Ureter (tissue), 1 donor: ENCODE measurements around the gene GPR84. TPM values are rescaled to one million over a fixed set of nuclear protein-coding genes. Genes with fewer than 3 reads are reported as not detected.

Experiments used
- DNase-seq: peaks from one replicate; pipeline ENCODE4 v3.0.0-alpha.2; 2020; ENCODE audit warnings: low spot score
- total RNA-seq: library from RNA; stranded (reverse); gene quantifications from one replicate; pipeline ENCODE4 v1.2.4, GENCODE V29; 2023
- donor health status: DM: yes; HTN: yes; CAD: no.

Gene GPR84
- total RNA-seq, 1 donor from 2014 or later = 0.34 TPM

GRCh38 chr12:54374562-54375258 lies 10.4 kb upstream of the GPR84 start:
- DNase-seq = no peak

DNA sequence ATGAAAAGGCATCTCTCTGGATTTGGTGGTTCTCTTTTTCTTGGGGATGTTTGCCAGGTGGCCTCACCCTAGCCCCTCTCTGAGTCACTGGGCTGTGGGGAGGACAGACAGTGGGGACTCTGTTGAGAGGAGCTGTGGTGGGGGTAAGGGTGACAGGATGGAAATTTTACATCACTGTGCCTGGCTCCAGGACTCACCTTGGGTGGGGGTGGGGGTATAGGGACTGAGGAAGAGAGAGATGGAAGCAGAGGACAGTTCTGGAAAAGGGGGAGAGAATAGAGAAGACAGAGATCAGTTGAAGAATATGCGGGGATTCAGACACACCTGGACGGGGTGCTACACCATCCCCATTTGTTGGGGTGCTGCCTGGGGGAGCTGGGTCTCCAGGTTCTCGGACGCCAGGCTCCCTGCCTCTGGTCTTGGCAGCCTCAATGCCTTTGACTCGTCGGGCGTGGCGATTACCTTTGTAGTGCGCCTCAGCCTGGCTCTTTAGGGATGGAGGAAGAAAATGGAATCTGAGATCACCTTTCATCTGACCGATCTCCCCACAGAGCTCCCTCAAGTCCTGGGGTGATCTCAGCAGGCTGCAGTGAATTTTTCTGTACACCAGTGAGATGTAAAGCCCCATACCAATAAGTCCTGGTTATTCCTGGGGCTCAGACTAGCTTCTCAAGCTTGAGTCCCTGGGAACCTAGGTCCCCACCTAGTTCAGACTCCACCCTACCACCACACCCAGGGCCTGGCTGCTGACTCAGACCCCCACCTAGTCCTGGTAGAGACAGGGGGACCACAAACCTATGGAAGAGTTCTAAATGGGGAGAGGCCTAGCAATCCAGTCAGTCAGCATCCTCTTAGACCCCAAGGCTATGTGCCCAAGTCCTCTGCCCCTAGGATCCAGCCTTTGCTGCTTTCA lies 9.6 kb upstream of the GPR84 start:
- DNase-seq = no peak

DNA sequence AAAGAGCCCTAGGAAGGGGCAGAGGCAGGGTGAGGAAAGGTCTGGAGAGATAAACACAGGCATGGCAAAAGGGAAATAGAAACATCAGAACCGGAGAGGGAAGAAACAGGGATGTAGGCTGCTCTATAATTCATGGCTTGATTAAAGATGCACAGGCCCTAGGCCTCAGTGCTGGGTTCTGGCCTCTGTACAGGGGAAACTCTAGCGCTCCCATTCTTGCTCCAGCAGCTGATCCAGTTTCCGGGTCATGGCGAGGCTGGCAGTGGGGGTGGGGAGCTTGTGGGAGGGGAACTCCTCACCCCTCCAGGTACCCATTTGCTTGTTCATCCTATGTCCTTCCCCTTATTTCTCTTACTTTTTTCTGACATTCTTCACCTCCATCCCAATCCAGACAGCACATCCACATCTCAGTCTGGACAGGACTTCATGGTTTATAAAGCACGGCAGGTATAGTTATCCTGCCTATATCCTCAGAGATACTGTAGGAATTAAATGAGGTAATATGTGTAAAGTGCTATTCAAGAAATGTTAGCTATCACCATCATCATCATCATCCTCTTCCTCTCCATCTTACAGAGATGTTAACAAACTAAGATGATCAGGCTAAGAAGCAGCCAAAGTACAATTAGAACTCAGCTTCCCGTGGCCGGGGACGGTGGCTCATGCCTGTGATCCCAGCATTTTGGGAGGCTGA lies 8.0 kb upstream of the GPR84 start:
- DNase-seq = no peak

- peak; percentile 75 for DNase-seq
Measured at GRCh38 chr12:54371328-54372112, 7.2 kb upstream of the GPR84 start.

GRCh38 chr12:54370171-54370730 lies 6.0 kb upstream of the GPR84 start:
- peak; percentile 80 for DNase-seq

DNA sequence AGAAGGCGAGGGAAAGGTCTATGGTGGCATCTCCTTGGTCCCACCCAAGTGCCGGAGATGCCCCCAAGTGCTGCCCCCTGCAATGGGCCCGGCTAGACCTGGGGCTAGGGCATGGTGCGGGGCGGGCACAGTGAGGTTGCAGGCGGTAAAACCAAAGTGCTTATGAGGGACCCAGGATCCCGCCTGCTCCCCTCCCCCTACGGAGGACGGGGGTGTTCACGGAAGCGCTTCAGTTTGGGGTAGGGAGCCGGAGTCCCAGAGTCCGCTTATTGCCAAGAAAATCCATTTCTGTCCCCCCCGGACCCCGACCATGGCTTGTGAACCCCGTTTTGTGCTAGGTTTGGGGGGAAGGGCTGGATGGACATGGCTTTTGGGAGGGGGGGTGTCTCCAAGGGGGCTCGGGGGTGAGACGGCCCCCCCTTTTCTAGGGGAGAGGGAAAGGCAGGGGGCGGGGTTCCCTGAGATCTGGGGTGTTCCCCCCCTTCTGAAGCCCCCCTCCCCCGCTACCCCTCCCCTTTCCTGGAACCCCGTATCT lies 5.4 kb upstream of the GPR84 start:
- DNase-seq = no peak

GRCh38 chr12:54368709-54369596 lies 4.7 kb upstream of the GPR84 start:
- peak; percentile 92 for DNase-seq

- DNase-seq = no peak
Measured at GRCh38 chr12:54368025-54368708, 3.9 kb upstream of the GPR84 start.

- DNase-seq = no peak
Measured at GRCh38 chr12:54363618-54364017, 668 bp downstream of the GPR84 start.

DNA sequence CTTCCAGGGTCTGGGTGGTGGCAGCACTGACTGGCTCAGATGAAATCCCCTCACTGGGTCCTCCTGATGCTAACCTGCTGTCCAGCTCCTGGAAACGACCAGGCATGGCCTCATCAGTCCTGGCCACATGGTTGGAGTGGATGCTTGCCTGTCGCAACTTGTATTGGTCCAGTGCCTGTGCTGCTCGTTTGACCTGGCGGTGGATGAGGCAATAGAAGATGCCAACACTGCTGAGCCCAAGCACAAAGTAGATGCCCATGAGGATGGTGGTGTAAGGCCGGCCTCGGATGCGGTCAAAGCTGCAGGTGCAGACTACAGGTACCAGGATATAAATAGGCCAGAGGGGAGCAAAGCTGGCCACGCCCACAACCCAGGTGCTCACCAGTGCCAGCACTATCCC lies 1.2 kb downstream of the GPR84 start:
- DNase-seq = no peak

GRCh38 chr12:54360717-54361456 lies 3.4 kb downstream of the GPR84 start:
- peak; percentile 67 for DNase-seq

- no peak for DNase-seq
Measured at GRCh38 chr12:54359762-54360351, 4.4 kb downstream of the GPR84 start.

- peak; percentile 97 for DNase-seq
Measured at GRCh38 chr12:54358945-54359761, 5.1 kb downstream of the GPR84 start.

GRCh38 chr12:54358191-54358944 lies 5.9 kb downstream of the GPR84 start:
- no peak for DNase-seq

GRCh38 chr12:54357506-54358190 lies 6.6 kb downstream of the GPR84 start:
- no peak for DNase-seq

DNA sequence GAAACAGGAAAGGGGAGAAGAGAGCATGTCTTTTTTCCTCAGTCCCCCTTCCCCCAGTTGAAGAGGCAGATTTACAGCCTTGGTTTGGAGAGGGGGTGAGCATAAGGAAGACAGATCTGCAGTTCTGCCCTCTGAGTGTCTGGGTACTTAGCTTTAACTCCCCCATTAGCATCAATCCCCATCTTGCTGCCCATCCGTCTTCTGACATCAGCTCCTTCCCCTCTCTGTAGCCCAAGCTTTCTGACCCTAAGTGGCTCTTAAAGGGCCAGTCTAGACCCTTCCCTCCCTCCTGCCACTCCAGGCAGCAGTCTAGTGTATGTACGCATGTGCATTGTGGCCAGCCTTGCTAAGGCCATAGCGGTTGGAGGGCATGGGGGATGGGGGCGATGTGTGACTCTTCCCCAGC lies 7.3 kb downstream of the GPR84 start:
- no peak for DNase-seq
